ENCODE measurements around the gene NRP2.

DNA sequence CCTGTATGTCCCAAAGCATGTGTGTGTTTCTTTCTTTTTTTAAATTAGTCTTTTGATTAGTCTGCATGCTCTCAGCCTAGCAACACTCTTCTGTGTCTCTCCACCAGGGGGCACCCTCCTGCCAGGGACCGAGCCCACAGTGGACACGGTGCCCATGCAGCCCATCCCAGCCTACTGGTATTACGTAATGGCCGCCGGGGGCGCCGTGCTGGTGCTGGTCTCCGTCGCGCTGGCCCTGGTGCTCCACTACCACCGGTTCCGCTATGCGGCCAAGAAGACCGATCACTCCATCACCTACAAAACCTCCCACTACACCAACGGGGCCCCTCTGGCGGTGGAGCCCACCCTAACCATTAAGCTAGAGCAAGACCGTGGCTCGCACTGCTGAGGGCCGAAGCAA lies 93.8 kb downstream of the NRP2 start:
- TF ChIP-seq POLR2A (IDR thresholded peaks at IDR 0.05; ENCODE audit: low read length), result no peak
- TF ChIP-seq CTCF (IDR thresholded peaks at IDR 0.05), result peak; percentile 69
- no peak for TF ChIP-seq CHD2 (IDR thresholded peaks at IDR 0.05; ENCODE audit: low read length, partially characterized antibody)
- TF ChIP-seq, protein P1, sequence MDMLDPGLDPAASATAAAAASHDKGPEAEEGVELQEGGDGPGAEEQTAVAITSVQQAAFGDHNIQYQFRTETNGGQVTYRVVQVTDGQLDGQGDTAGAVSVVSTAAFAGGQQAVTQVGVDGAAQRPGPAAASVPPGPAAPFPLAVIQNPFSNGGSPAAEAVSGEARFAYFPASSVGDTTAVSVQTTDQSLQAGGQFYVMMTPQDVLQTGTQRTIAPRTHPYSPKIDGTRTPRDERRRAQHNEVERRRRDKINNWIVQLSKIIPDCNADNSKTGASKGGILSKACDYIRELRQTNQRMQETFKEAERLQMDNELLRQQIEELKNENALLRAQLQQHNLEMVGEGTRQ (IDR thresholded peaks at IDR 0.05), result no peak
- peak; percentile 61 to 66 for TF ChIP-seq RAD21 (conservative IDR thresholded peaks at IDR 0.05 in 1 of 2, IDR thresholded peaks at IDR 0.05 in 1 of 2)
- TF ChIP-seq HOXA7 (CRISPR knock-in tag; IDR thresholded peaks at IDR 0.05), result no peak
- TF ChIP-seq BHLHE40 (IDR thresholded peaks at IDR 0.05; ENCODE audit: low read depth, low read length), result no peak
- no peak for TF ChIP-seq ZFP36 (IDR thresholded peaks at IDR 0.05; ENCODE audit: borderline replicate concordance, partially characterized antibody)
- no peak for TF ChIP-seq MAZ (IDR thresholded peaks at IDR 0.05; ENCODE audit: borderline replicate concordance, low read depth, low read length)
- TF ChIP-seq SMC3 (IDR thresholded peaks at IDR 0.05), result peak; percentile 69
- no peak for TF ChIP-seq EP300 (IDR thresholded peaks at IDR 0.05)
- no peak for TF ChIP-seq MAX (IDR thresholded peaks at IDR 0.05)
- TF ChIP-seq JUN (IDR thresholded peaks at IDR 0.05), result no peak
- TF ChIP-seq MYC (IDR thresholded peaks at IDR 0.05; ENCODE audit: borderline replicate concordance, low read length), result no peak

Data from A549 (cell line).